G401.6 (cell line): ENCODE results near the gene SPON1.
"Not testable (repeated sequence)": the region's sequence is repeated elsewhere in the genome, so short reads cannot be mapped to it uniquely, and the experiment has no call there.

Experiments
- FAIRE-seq: peaks from 2 replicates; lab custom pipeline; 2012; peaks lifted over from hg19 to GRCh38; lab: Jason Lieb, UNC

Gene SPON1

GRCh38 chr11:14082338-14082737, 119.8 kb downstream of the SPON1 start:
- no peak for FAIRE-seq

GRCh38 chr11:14088861-14089260, 126.3 kb downstream of the SPON1 start:
- FAIRE-seq, result not testable (repeated sequence)

- FAIRE-seq, result no peak
Measured at GRCh38 chr11:14089690-14090462, 127.4 kb downstream of the SPON1 start.

- FAIRE-seq, result not testable (repeated sequence)
Measured at GRCh38 chr11:14090631-14091030, 128.1 kb downstream of the SPON1 start.

GRCh38 chr11:14093065-14093464, 130.5 kb downstream of the SPON1 start:
- no peak for FAIRE-seq

- no peak for FAIRE-seq
Measured at GRCh38 chr11:14094481-14095037, 132.0 kb downstream of the SPON1 start.

- no peak for FAIRE-seq
Measured at GRCh38 chr11:14095882-14096281, 133.4 kb downstream of the SPON1 start.

GRCh38 chr11:14096606-14097005, 134.1 kb downstream of the SPON1 start:
- FAIRE-seq, result no peak

GRCh38 chr11:14101388-14101787, 138.9 kb downstream of the SPON1 start:
- FAIRE-seq, result no peak

- FAIRE-seq, result no peak
Measured at GRCh38 chr11:14102766-14103165, 140.2 kb downstream of the SPON1 start.

- no peak for FAIRE-seq
Measured at GRCh38 chr11:14105446-14105845, 142.9 kb downstream of the SPON1 start.

GRCh38 chr11:14106303-14107049, 144.0 kb downstream of the SPON1 start:
- no peak for FAIRE-seq

- FAIRE-seq, result no peak
Measured at GRCh38 chr11:14107050-14107430, 144.5 kb downstream of the SPON1 start.

- no peak for FAIRE-seq
Measured at GRCh38 chr11:14109742-14110141, 147.2 kb downstream of the SPON1 start.

- FAIRE-seq, result no peak
Measured at GRCh38 chr11:14110629-14111028, 148.1 kb downstream of the SPON1 start.

- no peak for FAIRE-seq
Measured at GRCh38 chr11:14111496-14111895, 149.0 kb downstream of the SPON1 start.

GRCh38 chr11:14112721-14113120, 150.2 kb downstream of the SPON1 start:
- FAIRE-seq, result no peak

- no peak for FAIRE-seq
Measured at GRCh38 chr11:14114269-14114668, 151.7 kb downstream of the SPON1 start.

GRCh38 chr11:14114786-14115185, 152.3 kb downstream of the SPON1 start:
- FAIRE-seq, result no peak

- no peak for FAIRE-seq
Measured at GRCh38 chr11:14117632-14118031, 155.1 kb downstream of the SPON1 start.

- FAIRE-seq, result no peak
Measured at GRCh38 chr11:14118072-14118471, 155.5 kb downstream of the SPON1 start.

- FAIRE-seq, result no peak
Measured at GRCh38 chr11:14119357-14119756, 156.8 kb downstream of the SPON1 start.

GRCh38 chr11:14124350-14124749, 161.8 kb downstream of the SPON1 start:
- FAIRE-seq, result no peak
